H1 (cell line): ENCODE data around the gene SLCO6A1. TPM values are rescaled to one million over a fixed set of nuclear protein-coding genes. Genes with fewer than 3 reads are reported as not detected.

Experiments
- ASH2L ChIP-seq: fragments of 200-600, 300-600 bp; sonication (generic); IDR thresholded peaks from one replicate; pipeline ENCODE4 v1.7.1; 2017; ENCODE audit warnings: low read length
- CBX8 ChIP-seq: fragments of 300-800, 300-1000 bp; sonication (generic); IDR thresholded peaks from 2 replicates; pipeline ENCODE4 v1.7.1; 2016; ENCODE audit warnings: low read depth, low read length, borderline replicate concordance
- HDAC2 ChIP-seq, 2 experiments: fragments of 300-600 bp in 1 of 2; sonication (generic) in 1 of 2; IDR thresholded peaks; 2 replicates each; pipeline ENCODE4 v1.6.1; 2011 to 2012; ENCODE audit warnings: low read depth in 2 of 2, low read length in 2 of 2, mild to moderate bottlenecking in 2 of 2, moderate library complexity in 2 of 2, borderline replicate concordance in 1 of 2, inconsistent platforms in 1 of 2
- JUN ChIP-seq: IDR thresholded peaks from 2 replicates; pipeline ENCODE4 v1.6.1; 2011; ENCODE audit warnings: low read depth, mild to moderate bottlenecking, improper control_type of control experiment, low read length
- RNF2 ChIP-seq: fragments of 200-900, 300-1000 bp; sonication (generic); IDR thresholded peaks from 2 replicates; pipeline ENCODE4 v1.7.1; 2016; ENCODE audit warnings: borderline replicate concordance, low read depth, mild to moderate bottlenecking, antibody characterized with exemption, low read length; ENCODE audit not compliant: poor library complexity, severe bottlenecking; ENCODE audit errors: missing control alignments
- TEAD4 ChIP-seq: IDR thresholded peaks from 2 replicates; pipeline ENCODE4 v1.6.1; 2012; ENCODE audit warnings: low read depth, low read length, inconsistent platforms, mixed read lengths
- polyA plus RNA-seq, 7 experiments: library from polyadenylated mRNA; depleted of rRNA in 3 of 7; stranded (reverse) in 5 of 7; unstranded in 2 of 7; fragments of >200 nt in 5 of 7; fragments of 200-250 nt in 2 of 7; gene quantifications; 1 replicate in 5 of 7; 2 replicates in 1 of 7; 4 replicates in 1 of 7; pipeline versions ENCODE4 v1.2.1 to v1.2.3, GENCODE V29; 2011 to 2013; ENCODE audit warnings: missing spikeins in 2 of 7, mixed read lengths in 2 of 7
- total RNA-seq: library from RNA; stranded (reverse); fragmentation: NEBNext Ultra II Directional; extraction: Animal tissue kit (Norgen Biotek cat#: 25700); gene quantifications from 2 replicates; pipeline ENCODE4 v1.2.1, GENCODE V29; 2021

Gene SLCO6A1
- total and polyA plus RNA-seq, 2 of the 8 experiments (the other 6 are each of a cell fraction or from before 2014, with no cell fraction given): 0.06 to 0.56 TPM

- TF ChIP-seq CBX8: no peak
- TF ChIP-seq RNF2: no peak
- no peak for TF ChIP-seq TEAD4
- TF ChIP-seq HDAC2 (IDR thresholded peaks at IDR 0.05; ENCODE audit: borderline replicate concordance in 1 of 2, low read depth in 2 of 2, low read length in 2 of 2): no peak
- TF ChIP-seq JUN: no peak
- no peak for TF ChIP-seq ASH2L
These were observed 113.4 kb downstream of the SLCO6A1 start (continued) for GRCh38 chr5:102385365-102385764.
